ENCODE results near the gene SLC25A26.
A peak's percentile ranks its signal among the peaks of the same experiment; 100 is the strongest.

The SLC25A26 gene

DNA sequence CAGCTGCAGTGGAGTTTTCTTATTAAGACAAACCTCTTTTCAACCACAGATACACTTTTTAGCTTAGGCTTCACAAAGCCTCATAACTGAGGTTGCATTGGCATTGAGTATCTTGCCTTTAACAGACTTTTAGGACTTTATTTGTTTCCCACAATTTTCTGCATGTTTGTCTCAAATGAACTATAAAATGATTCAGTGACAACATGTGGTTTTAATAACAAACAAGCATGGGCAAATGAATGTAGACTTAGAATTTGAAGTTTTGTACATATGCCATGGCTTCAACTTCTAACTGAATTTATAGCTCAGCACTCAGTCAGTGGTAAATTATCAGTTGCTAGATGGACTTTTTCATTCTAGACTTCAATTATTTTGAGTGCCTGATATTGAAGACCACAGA, 101.6 kb downstream of the SLC25A26 start:
- DNase-seq (ENCODE audit: low read depth) = no peak

GRCh38 chr3:66326340-66326739, 105.5 kb downstream of the SLC25A26 start:
- DNase-seq (ENCODE audit: low read depth) = no peak

GRCh38 chr3:66335671-66336070, 114.9 kb downstream of the SLC25A26 start:
- DNase-seq (ENCODE audit: low read depth) = no peak

- DNase-seq (ENCODE audit: low read depth) = no peak
Measured at GRCh38 chr3:66336333-66336766, 115.5 kb downstream of the SLC25A26 start.

DNA sequence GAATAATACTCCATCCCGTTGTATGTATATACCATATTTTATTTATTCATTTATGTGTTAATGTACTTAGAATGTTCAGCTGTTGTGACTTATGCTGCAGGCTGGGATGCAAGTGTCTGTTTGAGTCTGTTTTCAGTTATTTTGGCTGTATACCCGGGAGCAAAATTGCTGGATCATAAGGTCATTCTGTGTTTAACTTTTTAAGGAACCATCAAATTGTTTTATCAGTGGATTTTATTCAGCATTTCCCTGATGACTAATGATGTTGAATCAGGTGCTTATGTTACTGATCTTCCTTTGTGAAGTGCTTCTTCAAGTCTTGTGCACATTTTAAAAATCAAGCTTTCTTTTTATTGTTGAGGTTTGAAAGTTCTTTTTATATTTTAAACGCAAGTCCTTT, 118.1 kb downstream of the SLC25A26 start:
- peak; percentile 60 for DNase-seq (ENCODE audit: low read depth)

GRCh38 chr3:66342717-66343356, 122.0 kb downstream of the SLC25A26 start:
- DNase-seq (ENCODE audit: low read depth) = no peak

- DNase-seq (ENCODE audit: low read depth) = no peak
Measured at GRCh38 chr3:66344391-66344811, 123.6 kb downstream of the SLC25A26 start.

GRCh38 chr3:66344848-66345578, 124.2 kb downstream of the SLC25A26 start:
- DNase-seq (ENCODE audit: low read depth) = no peak

- DNase-seq (ENCODE audit: low read depth) = no peak
Measured at GRCh38 chr3:66348704-66349103, 127.9 kb downstream of the SLC25A26 start.

- DNase-seq (ENCODE audit: low read depth) = no peak
Measured at GRCh38 chr3:66350601-66351000, 129.8 kb downstream of the SLC25A26 start.

- no peak for DNase-seq (ENCODE audit: low read depth)
Measured at GRCh38 chr3:66353039-66353438, 132.2 kb downstream of the SLC25A26 start.

- peak; percentile 34 for DNase-seq (ENCODE audit: low read depth)
Measured at GRCh38 chr3:66353530-66353929, 132.7 kb downstream of the SLC25A26 start.

DNA sequence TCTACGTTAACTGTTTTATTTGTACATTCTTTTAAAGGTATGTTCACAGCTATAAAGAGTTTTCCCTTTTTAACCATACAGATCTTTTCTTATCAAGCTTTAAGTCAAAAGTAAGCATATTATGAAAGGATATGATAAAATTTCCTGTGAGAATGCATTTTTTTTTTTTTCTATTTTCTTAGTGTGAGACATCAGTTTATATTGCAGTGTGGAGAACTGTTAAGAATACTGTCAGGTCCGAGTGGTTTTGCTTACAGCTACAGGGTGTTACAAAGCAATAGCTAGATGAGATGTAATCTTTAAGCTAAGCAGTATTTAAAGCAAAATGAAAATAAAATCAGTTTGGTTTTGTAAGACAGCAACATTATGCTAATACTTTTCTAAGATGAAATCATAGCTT, 133.2 kb downstream of the SLC25A26 start:
- DNase-seq (ENCODE audit: low read depth) = no peak

DNA sequence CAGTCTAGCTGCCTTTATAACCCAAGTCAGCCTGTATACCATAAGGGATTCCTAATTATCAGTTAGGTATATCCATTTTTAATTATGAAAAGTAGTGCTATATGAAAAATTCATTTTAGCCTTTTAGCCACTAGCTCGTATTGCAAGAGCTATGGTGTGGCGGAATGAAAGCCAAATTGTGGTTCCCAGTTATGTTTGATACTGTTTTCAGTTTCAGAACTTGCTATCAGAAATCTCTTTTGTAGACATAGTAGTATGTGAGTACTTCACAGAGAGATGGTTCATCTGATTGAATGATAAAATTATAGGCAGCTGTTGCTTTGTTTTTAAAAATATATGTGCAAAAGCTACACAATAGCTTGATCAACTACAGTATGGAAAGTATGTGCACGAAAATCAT, 134.6 kb downstream of the SLC25A26 start:
- DNase-seq (ENCODE audit: low read depth) = no peak

DNA sequence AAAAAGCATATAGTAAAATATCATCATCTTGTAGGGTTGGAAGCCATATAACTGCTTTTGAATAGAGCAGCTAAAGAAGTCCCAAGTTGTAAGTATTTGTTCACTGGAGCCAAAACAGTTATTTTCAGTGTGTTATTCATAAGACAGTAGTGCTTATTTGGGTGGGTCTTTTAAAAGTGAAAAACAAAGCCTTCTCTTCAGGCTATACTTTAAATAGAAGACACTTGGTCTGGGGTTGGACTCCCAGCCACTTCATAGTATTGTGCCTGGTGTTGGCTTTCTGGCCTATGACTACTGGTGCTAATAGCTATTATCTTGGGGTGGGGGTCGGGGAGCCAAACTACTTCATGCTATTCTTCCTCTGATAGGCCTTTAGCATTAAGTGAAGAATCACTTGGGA, 135.2 kb downstream of the SLC25A26 start:
- no peak for DNase-seq (ENCODE audit: low read depth)

- DNase-seq (ENCODE audit: low read depth) = no peak
Measured at GRCh38 chr3:66361356-66361755, 140.6 kb downstream of the SLC25A26 start.

DNA sequence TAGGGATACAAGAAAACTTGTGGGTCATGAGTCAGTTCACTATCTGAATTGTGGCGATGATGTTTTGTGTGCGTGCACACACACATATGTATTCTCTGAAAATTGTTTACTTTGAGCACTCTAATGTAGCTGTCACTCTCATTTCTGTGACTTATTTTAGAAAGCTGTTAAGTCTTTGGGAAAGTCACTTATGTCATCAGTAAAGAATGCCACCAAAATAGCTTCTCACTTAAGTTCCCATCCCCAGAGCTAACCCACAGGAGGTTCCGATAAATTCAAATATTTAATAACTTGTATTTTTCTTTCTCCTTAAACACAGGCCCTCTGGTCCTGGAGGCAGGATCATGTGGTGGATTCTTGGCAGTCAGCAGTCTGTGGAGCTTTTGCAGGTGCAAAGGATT, 141.7 kb downstream of the SLC25A26 start:
- peak; percentile 71 for DNase-seq (ENCODE audit: low read depth)

DNA sequence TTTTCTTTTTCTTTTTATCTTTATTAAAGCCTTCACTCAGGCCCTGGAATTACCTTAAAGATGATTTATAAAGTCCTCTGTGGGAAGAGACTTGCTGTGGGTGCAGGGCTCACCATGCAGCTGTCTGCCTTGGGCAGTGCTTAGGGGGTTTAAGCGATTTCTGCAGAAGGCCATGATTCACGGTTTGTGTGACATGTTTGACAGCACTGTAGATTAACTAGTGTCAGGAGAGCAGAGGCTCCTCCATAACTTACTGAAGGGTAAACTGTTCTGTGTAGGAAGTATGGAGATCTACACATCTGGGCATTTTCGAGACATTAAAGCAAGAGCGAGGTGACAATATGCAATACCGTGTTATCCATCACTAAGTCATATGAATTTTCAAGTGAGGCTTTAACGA, 142.3 kb downstream of the SLC25A26 start:
- DNase-seq (ENCODE audit: low read depth) = no peak

DNA sequence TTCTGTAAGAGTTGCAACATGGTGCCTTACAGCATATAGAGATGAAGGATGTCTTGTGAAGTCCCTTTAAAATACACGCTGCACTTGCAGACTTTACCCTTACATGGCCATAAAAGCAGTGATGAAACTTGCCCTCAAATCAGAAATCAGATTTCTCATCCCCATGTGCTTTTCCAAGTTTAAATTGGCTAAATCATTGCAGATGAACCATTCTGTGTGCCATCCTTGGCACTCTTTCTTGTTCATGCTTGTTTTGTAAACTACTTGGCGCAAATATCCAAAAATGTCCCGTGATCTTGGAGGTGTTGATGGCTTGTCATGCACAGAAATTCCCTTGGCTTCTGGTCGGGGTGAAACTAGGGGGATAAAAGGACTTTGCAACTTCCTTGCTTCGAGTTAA, 144.3 kb downstream of the SLC25A26 start:
- no peak for DNase-seq (ENCODE audit: low read depth)

DNA sequence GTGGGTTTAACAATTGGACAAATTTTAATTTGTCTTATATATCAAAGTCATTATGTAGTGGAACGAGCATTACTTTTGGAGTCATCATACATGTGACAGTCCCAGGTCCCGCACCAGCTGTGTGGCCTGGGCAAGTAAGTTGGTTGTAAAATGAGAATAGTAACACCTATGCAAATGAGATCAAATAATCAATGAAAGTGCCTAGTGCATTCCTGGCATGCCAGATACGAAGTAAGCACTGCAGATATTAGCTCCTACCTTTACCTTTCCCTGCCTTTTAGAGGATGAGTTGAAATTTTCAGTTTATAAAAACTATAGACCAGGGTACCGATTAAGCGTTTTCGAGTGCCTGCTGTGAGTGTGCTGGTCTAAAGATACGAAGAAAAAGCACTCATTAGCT, 145.9 kb downstream of the SLC25A26 start:
- no peak for DNase-seq (ENCODE audit: low read depth)

GRCh38 chr3:66367979-66368378, 147.2 kb downstream of the SLC25A26 start:
- DNase-seq (ENCODE audit: low read depth) = no peak

GRCh38 chr3:66370179-66370578, 149.4 kb downstream of the SLC25A26 start:
- no peak for DNase-seq (ENCODE audit: low read depth)

GRCh38 chr3:66371432-66371831, 150.6 kb downstream of the SLC25A26 start:
- DNase-seq (ENCODE audit: low read depth) = no peak

Data from ELR (cell line).